Measurements from ENCODE around the gene P3H2.
"Not testable (repeated sequence)": the region's sequence is repeated elsewhere in the genome, so short reads cannot be mapped to it uniquely, and the experiment has no call there.

GRCh38 chr3:190149830-190150619 is 29.3 kb upstream of the P3H2 start:
- TF ChIP-seq CTCF, POLR2A (IDR thresholded peaks at IDR 0.05): not testable (repeated sequence)
